Gastrocnemius medialis (tissue), 4 donors: ENCODE data around the gene APBA2. TPM values are rescaled to one million over a fixed set of nuclear protein-coding genes. Genes with fewer than 3 reads are reported as not detected.

ENCODE experiments used
- ATAC-seq, 2 donors: fragments of 150-250 bp; one replicate each; pipeline ENCODE4 v1.9.1; 2016
- DNase-seq, 2 donors: peaks; one replicate each; pipeline ENCODE4 v3.0.0-alpha.2; 2019
- H3K27ac ChIP-seq, 4 donors: fragments of 200-600 bp; sonication (generic); 1 replicate in 1 of 4; 2 replicates in 3 of 4; pipeline ENCODE4 v1.5.1; 2016 to 2018; ENCODE audit warnings: mild to moderate bottlenecking in 2 of 4, moderate library complexity in 1 of 4
- H3K27me3 ChIP-seq, 3 donors: fragments of 200-600 bp; sonication (generic) in 2 of 3; 1 replicate in 1 of 3; 2 replicates in 2 of 3; pipeline versions ENCODE4 v1.5.1 to v1.6.0; 2016 to 2019; ENCODE audit warnings: mild to moderate bottlenecking in 1 of 3, moderate library complexity in 1 of 3
- H3K36me3 ChIP-seq, 2 donors: fragments of 200-600 bp; sonication (generic) in 1 of 2; one replicate each; pipeline ENCODE4 v1.5.1; 2017 to 2018
- H3K4me1 ChIP-seq, 2 donors: fragments of 200-600 bp; sonication (generic) in 1 of 2; one replicate each; pipeline ENCODE4 v1.5.1; 2016 to 2017; ENCODE audit warnings: mild to moderate bottlenecking in 2 of 2
- H3K4me3 ChIP-seq, 4 donors: fragments of 200-600 bp; sonication (generic) in 3 of 4; 1 replicate in 1 of 4; 2 replicates in 3 of 4; pipeline ENCODE4 v1.5.1; 2016 to 2019; ENCODE audit warnings: mild to moderate bottlenecking in 2 of 4
- H3K9me3 ChIP-seq, 3 donors: fragments of 200-600 bp; sonication (generic) in 2 of 3; 1 replicate in 1 of 3; 2 replicates in 2 of 3; pipeline ENCODE4 v1.5.1; 2016 to 2019
- POLR2A ChIP-seq, 2 donors: fragments of 450-650 bp; IDR thresholded peaks; one replicate each; pipeline ENCODE4 v1.6.1; 2017; ENCODE audit warnings: antibody characterized with exemption in 2 of 2, mild to moderate bottlenecking in 2 of 2, moderate library complexity in 2 of 2
- in situ Hi-C, 4 donors: fragments of 200-750 bp; cut with MboI; loops; one replicate each; pipeline versions ENCODE4 v1.15.0 to v1.8.0; 2017; ENCODE audit warnings: low sequenced_read_pairs in 4 of 4
- intact Hi-C: fragments of 100-400 bp; cut with DNase I; formaldehyde crosslinking; loops from one replicate; pipeline ENCODE4 v1.15.1; 2023; ENCODE audit warnings: low total_unique reads
- total RNA-seq, 4 donors: library from RNA; depleted of rRNA; stranded (reverse); fragments of >200 nt; gene quantifications; one replicate each; pipeline versions ENCODE4 v1.1.0 to v1.2.3, GENCODE V29; 2016
- TF ChIP-seq, protein P1 (sequence below), 5 experiments: fragments of 450-650 bp in 3 of 5; fragments of 200-600 bp in 2 of 5; sonication (generic) in 2 of 5; IDR thresholded peaks in 4 of 5; conservative IDR thresholded peaks in 1 of 5; 1 replicate in 4 of 5; 2 replicates in 1 of 5; pipeline ENCODE4 v1.5.1; 2016 to 2019; ENCODE audit warnings: antibody characterized with exemption in 5 of 5, mild to moderate bottlenecking in 3 of 5, moderate library complexity in 3 of 5

Gene APBA2
- total RNA-seq, 4 donors from 2014 or later = 0.19 to 0.31 TPM; not detected in 2

- Histone ChIP-seq H3K9me3 (no peaks in the 10 kb centered on the region), H3K4me3 (no peak overlapping the region), H3K27me3 (no peaks in the 10 kb centered on the region), H3K27ac (no peak overlapping the region), H3K4me1 (no peaks in the 10 kb centered on the region), H3K36me3 (no peaks in the 10 kb centered on the region)
- ATAC-seq = no peak
- in situ Hi-C loops = no loop called here
- TF ChIP-seq POLR2A (IDR thresholded peaks at IDR 0.05) = no peak
- TF ChIP-seq, protein P1, sequence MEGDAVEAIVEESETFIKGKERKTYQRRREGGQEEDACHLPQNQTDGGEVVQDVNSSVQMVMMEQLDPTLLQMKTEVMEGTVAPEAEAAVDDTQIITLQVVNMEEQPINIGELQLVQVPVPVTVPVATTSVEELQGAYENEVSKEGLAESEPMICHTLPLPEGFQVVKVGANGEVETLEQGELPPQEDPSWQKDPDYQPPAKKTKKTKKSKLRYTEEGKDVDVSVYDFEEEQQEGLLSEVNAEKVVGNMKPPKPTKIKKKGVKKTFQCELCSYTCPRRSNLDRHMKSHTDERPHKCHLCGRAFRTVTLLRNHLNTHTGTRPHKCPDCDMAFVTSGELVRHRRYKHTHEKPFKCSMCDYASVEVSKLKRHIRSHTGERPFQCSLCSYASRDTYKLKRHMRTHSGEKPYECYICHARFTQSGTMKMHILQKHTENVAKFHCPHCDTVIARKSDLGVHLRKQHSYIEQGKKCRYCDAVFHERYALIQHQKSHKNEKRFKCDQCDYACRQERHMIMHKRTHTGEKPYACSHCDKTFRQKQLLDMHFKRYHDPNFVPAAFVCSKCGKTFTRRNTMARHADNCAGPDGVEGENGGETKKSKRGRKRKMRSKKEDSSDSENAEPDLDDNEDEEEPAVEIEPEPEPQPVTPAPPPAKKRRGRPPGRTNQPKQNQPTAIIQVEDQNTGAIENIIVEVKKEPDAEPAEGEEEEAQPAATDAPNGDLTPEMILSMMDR (IDR thresholded peaks at IDR 0.05 in 4 of 5, conservative IDR thresholded peaks at IDR 0.05 in 1 of 5) = no peak
- DNase-seq = no peak
- intact Hi-C loops = no loop called here
These were observed 99.9 kb downstream of the APBA2 start for GRCh38 chr15:28985691-28986090.

DNA sequence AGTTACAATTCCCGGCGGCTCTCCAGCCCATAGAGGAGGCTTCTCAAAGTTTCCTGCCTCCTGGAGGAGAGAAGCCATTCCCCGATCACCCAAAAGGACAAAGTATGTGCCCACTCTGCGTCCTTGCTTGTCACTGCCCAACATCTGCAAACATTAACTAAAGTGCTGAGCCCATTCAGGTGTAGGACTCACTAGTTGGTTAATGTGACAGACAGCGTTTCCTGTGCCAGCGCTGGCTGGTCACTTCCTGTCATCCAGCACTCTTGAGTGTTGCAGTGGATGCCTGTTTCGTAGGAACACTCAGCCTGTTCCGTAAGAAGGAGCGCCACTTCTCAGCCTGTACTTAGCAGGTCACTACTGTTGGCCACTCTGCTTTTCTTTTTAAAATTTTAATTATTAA, 100.3 kb downstream of the APBA2 start:
- H3K9me3 ChIP-seq = no peaks in the 10 kb centered on the region
- no peaks in the 10 kb centered on the region for H3K4me1 ChIP-seq
- intact Hi-C loops = no loop called here
- no peaks in the 10 kb centered on the region for H3K36me3 ChIP-seq
- DNase-seq (no peak), ATAC-seq (no peak)
- H3K27me3 ChIP-seq = no peaks in the 10 kb centered on the region
- no peak overlapping the region for H3K27ac ChIP-seq
- in situ Hi-C loops = no loop called here
- no peak overlapping the region for H3K4me3 ChIP-seq
- TF ChIP-seq POLR2A (IDR thresholded peaks at IDR 0.05) = no peak
- TF ChIP-seq, protein P1 (IDR thresholded peaks at IDR 0.05 in 4 of 5, conservative IDR thresholded peaks at IDR 0.05 in 1 of 5) = no peak

DNA sequence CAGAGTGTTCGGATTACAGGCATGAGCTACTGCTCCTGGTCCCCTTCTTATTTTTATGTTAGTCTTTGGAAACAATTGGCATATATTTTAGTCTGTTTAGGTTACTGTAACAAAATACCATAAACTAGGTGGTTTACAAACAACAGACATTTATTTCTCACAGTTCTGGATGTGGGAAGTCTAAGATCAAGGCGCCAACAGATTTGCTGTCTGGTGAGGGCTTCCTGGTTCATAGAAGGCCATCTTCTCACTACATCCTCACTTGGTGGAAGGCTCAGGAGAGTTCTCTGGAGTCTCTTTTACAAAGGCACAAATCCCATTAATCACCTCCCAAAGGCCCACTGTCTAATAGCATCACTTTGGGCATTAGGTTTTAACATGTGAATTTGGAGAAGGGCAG, 101.0 kb downstream of the APBA2 start:
- intact Hi-C loops = no loop called here

DNA sequence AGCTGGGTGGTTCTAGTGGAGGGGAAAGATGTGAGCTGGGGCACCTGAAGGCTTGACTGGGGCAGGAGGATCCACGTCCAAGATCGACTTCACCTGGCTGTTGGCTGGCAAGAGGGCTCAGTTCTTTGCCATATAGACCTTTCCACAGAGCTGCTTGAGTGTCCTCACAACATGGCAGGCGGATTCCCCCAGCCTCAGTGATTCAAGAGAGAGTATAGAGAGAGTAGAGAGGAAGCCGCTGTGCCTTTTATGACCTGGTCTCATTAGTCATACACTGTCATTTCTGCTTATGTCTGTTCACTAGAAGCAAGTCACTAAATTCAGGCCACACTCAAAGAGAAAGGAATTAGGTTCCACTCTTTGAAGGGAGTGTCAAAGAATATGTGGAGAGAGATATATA, 101.6 kb downstream of the APBA2 start:
- H3K36me3 ChIP-seq = no peaks in the 10 kb centered on the region
- intact Hi-C loops = no loop called here
- no peak overlapping the region for H3K4me3 ChIP-seq
- H3K27ac ChIP-seq = no peak overlapping the region
- H3K27me3 ChIP-seq = no peaks in the 10 kb centered on the region
- H3K4me1 ChIP-seq = no peaks in the 10 kb centered on the region
- ATAC-seq (no peak), DNase-seq (no peak)
- no peaks in the 10 kb centered on the region for H3K9me3 ChIP-seq
- in situ Hi-C loops = no loop called here
- TF ChIP-seq, protein P1 (IDR thresholded peaks at IDR 0.05 in 4 of 5, conservative IDR thresholded peaks at IDR 0.05 in 1 of 5) = no peak
- no peak for TF ChIP-seq POLR2A (IDR thresholded peaks at IDR 0.05)

More for the DNA sequence above, 101.0 kb downstream of the APBA2 start:
- H3K9me3 ChIP-seq = no peaks in the 10 kb centered on the region
- no peak overlapping the region for H3K4me3 ChIP-seq
- TF ChIP-seq, protein P1 (IDR thresholded peaks at IDR 0.05 in 4 of 5, conservative IDR thresholded peaks at IDR 0.05 in 1 of 5) = no peak
- TF ChIP-seq POLR2A (IDR thresholded peaks at IDR 0.05) = no peak
- no peaks in the 10 kb centered on the region for H3K4me1 ChIP-seq
- in situ Hi-C loops = no loop called here
- H3K27me3 ChIP-seq = no peaks in the 10 kb centered on the region
- ATAC-seq (no peak), DNase-seq (no peak)
- H3K27ac ChIP-seq = no peak overlapping the region
- no peaks in the 10 kb centered on the region for H3K36me3 ChIP-seq

- DNase-seq = no peak
- intact Hi-C loops = no loop called here
- TF ChIP-seq, protein P1 (IDR thresholded peaks at IDR 0.05 in 4 of 5, conservative IDR thresholded peaks at IDR 0.05 in 1 of 5) = no peak
- no peak for TF ChIP-seq POLR2A (IDR thresholded peaks at IDR 0.05)
These were observed 103.6 kb downstream of the APBA2 start for GRCh38 chr15:28989239-28989830.

More at GRCh38 chr15:28989239-28989830, 103.6 kb downstream of the APBA2 start:
- Histone ChIP-seq H3K36me3 (no peaks in the 10 kb centered on the region), H3K27me3 (no peaks in the 10 kb centered on the region), H3K27ac (no peak overlapping the region), H3K9me3 (no peaks in the 10 kb centered on the region), H3K4me3 (no peak overlapping the region), H3K4me1 (no peaks in the 10 kb centered on the region)
- in situ Hi-C loops = no loop called here
- no peak for ATAC-seq
